ENCODE data around the gene DEGS1. TPM values are rescaled to one million over a fixed set of nuclear protein-coding genes. Genes with fewer than 3 reads are reported as not detected.

DEGS1 gene
- total RNA-seq, 4 donors from 2014 or later = 87.7 to 138 (median 101) TPM

DNA sequence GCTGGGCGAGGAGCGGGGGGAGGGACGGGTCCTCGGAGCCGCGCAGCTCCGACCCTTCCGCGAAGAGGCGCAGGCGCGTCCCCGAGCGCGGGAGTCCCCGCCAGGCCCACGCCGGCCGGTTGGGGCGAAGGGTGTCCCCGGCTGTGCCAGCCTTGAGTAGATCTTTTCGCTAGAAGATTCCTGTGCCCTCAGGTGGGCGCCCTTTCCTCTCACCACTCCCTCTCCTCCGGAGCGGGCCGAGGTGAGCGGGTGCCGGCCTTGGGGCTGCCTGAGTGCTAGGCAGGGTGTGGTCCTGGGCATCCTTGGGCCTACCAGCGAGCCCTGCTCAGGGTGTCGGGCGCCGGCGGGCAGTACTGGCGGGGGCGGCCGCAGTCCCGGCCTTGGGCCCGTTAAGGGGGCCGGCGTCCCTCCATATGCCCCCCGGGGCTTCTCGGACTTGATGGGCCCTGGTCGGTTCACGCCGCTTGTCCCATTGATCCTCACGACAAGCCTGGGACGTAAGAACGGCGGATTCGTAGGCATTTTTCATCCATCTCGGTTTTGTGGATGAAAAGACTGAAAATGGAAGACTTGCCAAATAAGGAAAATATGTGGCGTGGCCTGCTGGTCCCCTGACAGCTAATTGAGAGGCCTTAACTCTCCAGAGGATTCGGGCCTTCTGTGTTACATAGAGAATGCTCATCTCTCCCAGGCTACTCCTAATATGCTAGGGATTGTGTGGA lies 712 bp downstream of the DEGS1 start:
- Histone ChIP-seq H3K9me3 (no peaks in the 10 kb centered on the region), H3K4me3 (replicated peaks in 1 of 3) (peak overlapping the region; percentile 65 to 98 (median 92)), H3K27me3 (no peaks in the 10 kb centered on the region), H3K27ac (peak overlapping the region; percentile 83 to 97 (median 95)), H3K4me1 (peaks cover 7 to 22% of the 10 kb centered on the region in 2 donors), H3K36me3 (no peaks in the 10 kb centered on the region)
- peak; percentile 68 to 72 for DNase-seq
- 1 to 4% methylated on average over 15 to 16 of the region's 53 CpGs for WGBS, 2 donors
- intact Hi-C loops (cut with DNase I) = no loop called here
- no peak for TF ChIP-seq POLR2A (IDR thresholded peaks at IDR 0.05)
- TF ChIP-seq, protein P1, sequence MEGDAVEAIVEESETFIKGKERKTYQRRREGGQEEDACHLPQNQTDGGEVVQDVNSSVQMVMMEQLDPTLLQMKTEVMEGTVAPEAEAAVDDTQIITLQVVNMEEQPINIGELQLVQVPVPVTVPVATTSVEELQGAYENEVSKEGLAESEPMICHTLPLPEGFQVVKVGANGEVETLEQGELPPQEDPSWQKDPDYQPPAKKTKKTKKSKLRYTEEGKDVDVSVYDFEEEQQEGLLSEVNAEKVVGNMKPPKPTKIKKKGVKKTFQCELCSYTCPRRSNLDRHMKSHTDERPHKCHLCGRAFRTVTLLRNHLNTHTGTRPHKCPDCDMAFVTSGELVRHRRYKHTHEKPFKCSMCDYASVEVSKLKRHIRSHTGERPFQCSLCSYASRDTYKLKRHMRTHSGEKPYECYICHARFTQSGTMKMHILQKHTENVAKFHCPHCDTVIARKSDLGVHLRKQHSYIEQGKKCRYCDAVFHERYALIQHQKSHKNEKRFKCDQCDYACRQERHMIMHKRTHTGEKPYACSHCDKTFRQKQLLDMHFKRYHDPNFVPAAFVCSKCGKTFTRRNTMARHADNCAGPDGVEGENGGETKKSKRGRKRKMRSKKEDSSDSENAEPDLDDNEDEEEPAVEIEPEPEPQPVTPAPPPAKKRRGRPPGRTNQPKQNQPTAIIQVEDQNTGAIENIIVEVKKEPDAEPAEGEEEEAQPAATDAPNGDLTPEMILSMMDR (IDR thresholded peaks at IDR 0.05) = no peak

GRCh38 chr1:224185208-224185607 lies 2.2 kb downstream of the DEGS1 start:
- no peak overlapping the region for H3K4me3 ChIP-seq (replicated peaks in 1 of 3)
- no peak for DNase-seq
- H3K9me3 ChIP-seq = no peaks in the 10 kb centered on the region
- TF ChIP-seq POLR2A (IDR thresholded peaks at IDR 0.05) = no peak
- TF ChIP-seq, protein P1 (IDR thresholded peaks at IDR 0.05) = no peak
- no peak overlapping the region for H3K27ac ChIP-seq
- WGBS, 2 donors = 90 to 94% methylated on average over 8 of the region's 8 CpGs
- intact Hi-C loops (cut with DNase I) = no loop called here
- H3K36me3 ChIP-seq = no peaks in the 10 kb centered on the region
- no peaks in the 10 kb centered on the region for H3K27me3 ChIP-seq
- H3K4me1 ChIP-seq = peaks cover 7 to 22% of the 10 kb centered on the region in 2 donors

DNA sequence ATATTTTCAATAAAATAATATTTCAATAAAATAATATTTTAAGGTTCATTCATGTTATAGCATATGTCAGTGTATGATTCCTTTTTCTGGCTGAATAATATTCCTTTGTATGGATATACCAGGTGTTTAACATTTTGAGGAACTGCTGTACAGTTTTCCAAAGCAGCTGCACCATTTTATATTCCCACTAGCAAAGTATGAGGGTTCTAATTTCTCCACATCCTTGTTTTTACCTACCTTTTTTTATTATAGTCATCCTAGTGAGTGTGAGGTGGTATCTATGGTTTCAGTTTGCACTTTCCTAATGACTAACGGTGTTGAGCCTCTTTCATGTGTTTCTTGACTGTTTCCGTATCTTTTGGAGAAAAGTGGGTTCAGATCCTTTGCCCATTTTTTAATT lies 5.2 kb downstream of the DEGS1 start:
- H3K27me3 ChIP-seq = no peaks in the 10 kb centered on the region
- intact Hi-C loops (cut with DNase I) = no loop called here
- H3K4me3 ChIP-seq (replicated peaks in 1 of 3) = no peak overlapping the region
- H3K9me3 ChIP-seq = no peaks in the 10 kb centered on the region
- peaks cover 0 to 5% of the 10 kb centered on the region in 2 donors for H3K36me3 ChIP-seq
- peaks cover 7 to 17% of the 10 kb centered on the region in 2 donors for H3K4me1 ChIP-seq
- no peak for DNase-seq
- no peak overlapping the region for H3K27ac ChIP-seq
- WGBS, 2 donors = 89 to 95% methylated on average over 2 of the region's 2 CpGs
- TF ChIP-seq POLR2A (IDR thresholded peaks at IDR 0.05) = no peak
- TF ChIP-seq, protein P1 (IDR thresholded peaks at IDR 0.05) = no peak

DNA sequence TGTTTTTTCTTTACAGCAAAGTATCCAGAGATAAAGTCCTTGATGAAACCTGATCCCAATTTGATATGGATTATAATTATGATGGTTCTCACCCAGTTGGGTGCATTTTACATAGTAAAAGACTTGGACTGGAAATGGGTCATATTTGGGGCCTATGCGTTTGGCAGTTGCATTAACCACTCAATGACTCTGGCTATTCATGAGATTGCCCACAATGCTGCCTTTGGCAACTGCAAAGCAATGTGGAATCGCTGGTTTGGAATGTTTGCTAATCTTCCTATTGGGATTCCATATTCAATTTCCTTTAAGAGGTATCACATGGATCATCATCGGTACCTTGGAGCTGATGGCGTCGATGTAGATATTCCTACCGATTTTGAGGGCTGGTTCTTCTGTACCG lies 6.5 kb downstream of the DEGS1 start:
- peaks cover 0 to 5% of the 10 kb centered on the region in 2 donors for H3K36me3 ChIP-seq
- H3K4me1 ChIP-seq = peaks cover 1 to 12% of the 10 kb centered on the region in 2 donors

More for the DNA sequence above, 6.5 kb downstream of the DEGS1 start:
- intact Hi-C loops (cut with DNase I) = no loop called here
- WGBS, 2 donors = 95 to 96% methylated on average over 7 of the region's 7 CpGs
- Histone ChIP-seq H3K4me3 (replicated peaks in 1 of 3) (no peak overlapping the region), H3K9me3 (no peaks in the 10 kb centered on the region), H3K27ac (no peak overlapping the region), H3K27me3 (no peaks in the 10 kb centered on the region)
- DNase-seq = no peak
- TF ChIP-seq, protein P1 (IDR thresholded peaks at IDR 0.05) = no peak
- no peak for TF ChIP-seq POLR2A (IDR thresholded peaks at IDR 0.05)
